GM12878 (cell line): ENCODE results near the gene ZNF618. TPM values are rescaled to one million over a fixed set of nuclear protein-coding genes. Genes with fewer than 3 reads are reported as not detected.

Experiments
- ATAC-seq: fragments of 200-7000 bp; cut with Tn5 transposase; 3 replicates; pipeline ENCODE4 v1.9.1; 2020; ENCODE audit warnings: mild to moderate bottlenecking, moderate library complexity
- BruUV-seq: library from RNA; stranded (reverse); fragments of 400-500 nt; replicated peaks from 2 replicates; lab custom pipeline; 2021; lab: Mats Ljungman, UMichigan
- CTCF ChIA-PET: fragments of 300-600 bp; sonication (Branson Sonifier 250); formaldehyde crosslinking; extraction: SDS; loops from one replicate; lab custom pipeline; 2021; ENCODE audit warnings: inconsistent platforms; lab: Yijun Ruan, JAX
- POLR2A ChIA-PET: fragments of 350-600 bp; formaldehyde crosslinking; extraction: SDS; loops from one replicate; lab custom pipeline; 2021; ENCODE audit warnings: inconsistent platforms; lab: Charles Lee
- RAD21 ChIA-PET: fragments of 300-600 bp; sonication (Branson Sonifier 250); formaldehyde crosslinking; loops from one replicate; lab custom pipeline; 2023; ENCODE audit warnings: antibody characterized with exemption; ENCODE audit not compliant: unreplicated experiment; lab: Charles Lee
- SMC1A ChIA-PET: fragments of 300-600 bp; sonication (Branson Sonifier 250); formaldehyde crosslinking; loops from one replicate; lab custom pipeline; 2023; ENCODE audit not compliant: unreplicated experiment, uncharacterized antibody; lab: Charles Lee
- DNase-seq: peaks from one replicate; pipeline ENCODE4 v3.0.0-alpha.2; 2011; ENCODE audit warnings: low read depth, low spot score
- FAIRE-seq: peaks from 3 replicates; lab custom pipeline; 2011; peaks lifted over from hg19 to GRCh38; lab: Jason Lieb, UNC
- H2AFZ ChIP-seq: 2 replicates; pipeline ENCODE4 v1.6.0; 2011; ENCODE audit warnings: low read depth, low read length, control low read depth; ENCODE audit not compliant: control insufficient read depth
- H3K27ac ChIP-seq: 2 replicates; pipeline ENCODE4 v1.5.1; 2011; ENCODE audit warnings: control low read depth; ENCODE audit not compliant: control insufficient read depth, insufficient read depth
- H3K27me3 ChIP-seq, 2 experiments: replicated peaks in 1 of 2; 2 replicates each; pipeline versions ENCODE4 v1.6.0 to v1.6.1; 2011; ENCODE audit warnings: low read length in 1 of 2; ENCODE audit not compliant: control insufficient read depth in 2 of 2, insufficient read depth in 2 of 2
- H3K36me3 ChIP-seq, 2 experiments: 2 replicates each; pipeline ENCODE4 v1.5.1; 2011; ENCODE audit warnings: low read length in 1 of 2; ENCODE audit not compliant: control insufficient read depth in 2 of 2, insufficient read depth in 2 of 2
- H3K4me1 ChIP-seq: 2 replicates; pipeline ENCODE4 v1.6.1; 2011; ENCODE audit warnings: mild to moderate bottlenecking, low read length, moderate library complexity, mixed read lengths; ENCODE audit not compliant: control insufficient read depth, insufficient read depth
- H3K4me2 ChIP-seq: 2 replicates; pipeline ENCODE4 v1.6.0; 2011; ENCODE audit warnings: control low read depth; ENCODE audit not compliant: control insufficient read depth, insufficient read depth
- H3K4me3 ChIP-seq: fragments of 200-600 bp; sonication (generic); 2 replicates; pipeline ENCODE4 v1.5.1; 2016
- H3K79me2 ChIP-seq: 2 replicates; pipeline ENCODE4 v1.6.0; 2011; ENCODE audit warnings: low read length; ENCODE audit not compliant: control insufficient read depth, insufficient read depth
- H3K9ac ChIP-seq: 2 replicates; pipeline ENCODE4 v1.8.0; 2011; ENCODE audit warnings: low read length, control low read depth, mixed read lengths; ENCODE audit not compliant: control insufficient read depth, insufficient read depth
- H3K9me3 ChIP-seq: replicated peaks from 3 replicates; pipeline ENCODE4 v1.5.1; 2011; ENCODE audit warnings: mild to moderate bottlenecking, low read length; ENCODE audit not compliant: control insufficient read depth, insufficient read depth
- H4K20me1 ChIP-seq: 2 replicates; pipeline ENCODE4 v1.6.0; 2011; ENCODE audit not compliant: control insufficient read depth, insufficient read depth
- ATF3 ChIP-seq: IDR thresholded peaks from 2 replicates; pipeline ENCODE4 v1.6.1; 2011; ENCODE audit warnings: low read depth, mild to moderate bottlenecking, low read length, moderate library complexity, borderline replicate concordance; ENCODE audit errors: extremely low read depth
- BHLHE40 ChIP-seq, 2 experiments: fragments of 450-650 bp in 1 of 2; IDR thresholded peaks; 2 replicates each; pipeline ENCODE4 v1.6.1; 2011 to 2017; ENCODE audit warnings: low read depth in 2 of 2, borderline replicate concordance in 1 of 2, improper control_type of control experiment in 1 of 2, low read length in 1 of 2, mild to moderate bottlenecking in 1 of 2
- CBX5 ChIP-seq: sonication (generic); IDR thresholded peaks from 2 replicates; pipeline ENCODE4 v1.6.1; 2016; ENCODE audit warnings: low read depth, moderate library complexity, mild to moderate bottlenecking, inconsistent platforms
- EZH2 ChIP-seq: IDR thresholded peaks from 2 replicates; pipeline ENCODE4 v1.6.1; 2012; ENCODE audit warnings: low read depth, mild to moderate bottlenecking, control low read depth, inconsistent platforms, low read length, borderline replicate concordance; ENCODE audit not compliant: control insufficient read depth
- NFYB ChIP-seq: IDR thresholded peaks from 2 replicates; pipeline ENCODE4 v1.6.1; 2011; ENCODE audit warnings: low read depth, mild to moderate bottlenecking, low read length, improper control_type of control experiment, moderate library complexity; ENCODE audit not compliant: insufficient read depth
- NR2F1 ChIP-seq: fragments of 450-650 bp; conservative IDR thresholded peaks from 2 replicates; pipeline ENCODE4 v1.6.1; 2017; ENCODE audit warnings: mild to moderate bottlenecking
- PML ChIP-seq: IDR thresholded peaks from 2 replicates; pipeline ENCODE4 v1.6.1; 2012; ENCODE audit warnings: low read length, inconsistent platforms
- POU2F2 ChIP-seq: IDR thresholded peaks from 3 replicates; pipeline ENCODE4 v1.6.1; 2011; ENCODE audit warnings: low read depth, mild to moderate bottlenecking, low read length, borderline replicate concordance
- RBBP5 ChIP-seq: fragments of 200-600 bp; sonication (generic); conservative IDR thresholded peaks from 2 replicates; pipeline ENCODE4 v1.6.1; 2016
- RUNX3 ChIP-seq: IDR thresholded peaks from 2 replicates; pipeline ENCODE4 v1.6.1; 2012; ENCODE audit warnings: low read length, inconsistent platforms
- SKIL ChIP-seq: fragments of 450-650 bp; IDR thresholded peaks from 2 replicates; pipeline ENCODE4 v1.6.1; 2017; ENCODE audit warnings: mild to moderate bottlenecking, low read depth, inconsistent platforms; ENCODE audit not compliant: poor library complexity, severe bottlenecking
- SMC3 ChIP-seq: IDR thresholded peaks from 2 replicates; pipeline ENCODE4 v1.6.1; 2011; ENCODE audit warnings: low read length, improper control_type of control experiment, borderline replicate concordance
- TBL1XR1 ChIP-seq: IDR thresholded peaks from 2 replicates; pipeline ENCODE4 v1.6.1; 2012; ENCODE audit warnings: low read depth, low read length, improper control_type of control experiment
- WGBS: methylation state at CpG from one replicate; pipeline ENCODE4 v1.1.6; 2016; ENCODE audit warnings: low lambda C conversion rate; ENCODE audit not compliant: insufficient replicate concordance, insufficient coverage; ENCODE audit errors: missing lambda C conversion rate; 5-methylcytosine and 5-hydroxymethylcytosine counted together
- in situ Hi-C: fragments of 300-500 bp; cut with MboI; formaldehyde crosslinking; loops from 9 replicates; pipeline ENCODE4 v1.14.3; 2018; ENCODE audit warnings: mixed read lengths
- intact Hi-C: fragments of 100-400 bp; cut with micrococcal nuclease; formaldehyde crosslinking; loops from one replicate; pipeline ENCODE4 v1.14.2; 2022; ENCODE audit not compliant: unreplicated experiment
- polyA plus RNA-seq, 11 experiments: library from polyadenylated mRNA; depleted of rRNA in 4 of 11; unstranded in 6 of 11; stranded (reverse) in 5 of 11; fragments of >200 nt; fragmentation: Nextera tagmentation in 4 of 11; fragmentation: Illumina TruSeq in 1 of 11; extraction: Ambion mirVana in 4 of 11; extraction: Trizol in 1 of 11; gene quantifications; 1 replicate in 1 of 11; 2 replicates in 10 of 11; pipeline versions ENCODE4 v1.2.1 to v1.2.3, GENCODE V29; 2011 to 2016; ENCODE audit warnings: inconsistent platforms in 2 of 11, missing spikeins in 2 of 11, low read depth in 1 of 11
- total RNA-seq, 4 experiments: library from RNA; depleted of rRNA in 3 of 4; stranded (reverse); fragments of >200 nt in 3 of 4; fragmentation: Illumina TruSeq in 1 of 4; extraction: Trizol in 1 of 4; gene quantifications; 2 replicates each; pipeline versions ENCODE4 v1.2.1 to v1.2.3, GENCODE V29; 2013 to 2021
- TF ChIP-seq, protein P1 (sequence below): IDR thresholded peaks from 2 replicates; pipeline ENCODE4 v1.6.1; 2011; ENCODE audit warnings: borderline replicate concordance, low read depth, mild to moderate bottlenecking, moderate library complexity, low read length; ENCODE audit not compliant: insufficient read depth, poor library complexity, severe bottlenecking

Gene ZNF618
- total and polyA plus RNA-seq, 10 of the 15 experiments (the other 5 are each of a cell fraction or from before 2014, with no cell fraction given): 0.01 to 0.24 (median 0.06) TPM; not detected in 2

- TF ChIP-seq CBX5: no peak
- TF ChIP-seq POU2F2: no peak
- no peak for TF ChIP-seq NR2F1
- TF ChIP-seq BHLHE40 (IDR thresholded peaks at IDR 0.05; ENCODE audit: borderline replicate concordance in 1 of 2, low read depth in 2 of 2, low read length in 1 of 2): no peak
Observed at GRCh38 chr9:113876993-113877368, 872 bp downstream of the ZNF618 start (continued).

DNA sequence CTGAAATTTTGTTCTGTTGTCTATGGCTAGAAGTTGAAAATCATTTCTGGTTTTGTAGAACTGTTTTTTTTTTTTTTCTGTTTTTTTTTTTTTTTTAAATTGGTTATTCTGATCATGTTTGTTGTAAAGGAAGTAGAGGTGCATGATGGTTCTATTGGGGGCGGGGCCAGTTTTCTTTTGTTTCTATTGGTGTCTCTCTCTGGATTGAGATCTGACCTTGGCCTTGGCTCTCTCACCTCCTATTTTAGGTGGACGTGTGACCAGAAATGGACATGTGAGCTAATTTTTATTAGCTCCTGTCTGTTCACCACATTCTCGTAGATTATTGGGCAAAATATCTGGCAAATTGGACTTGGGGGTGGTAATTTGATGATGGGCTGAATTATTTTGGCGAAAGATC is 3.2 kb downstream of the ZNF618 start:
- 23% methylated on average over 4 of the region's 4 CpGs for WGBS
- Histone ChIP-seq H3K27me3 (peaks cover 0 to 4% of the 10 kb centered on the region in 2 experiments; a peak in 2 of 4 replicates), H2AFZ (no peak overlapping the region), H3K4me2 (no peak overlapping the region), H3K9me3 (no peaks in the 10 kb centered on the region), H4K20me1 (no peaks in the 10 kb centered on the region), H3K36me3 (no peaks in the 10 kb centered on the region), H3K27ac (no peak overlapping the region), H3K79me2 (no peaks in the 10 kb centered on the region), H3K4me1 (no peaks in the 10 kb centered on the region), H3K9ac (no peak overlapping the region), H3K4me3 (no peak overlapping the region)
- no peak for TF ChIP-seq PML
- no peak for TF ChIP-seq RBBP5
- TF ChIP-seq, protein P1, sequence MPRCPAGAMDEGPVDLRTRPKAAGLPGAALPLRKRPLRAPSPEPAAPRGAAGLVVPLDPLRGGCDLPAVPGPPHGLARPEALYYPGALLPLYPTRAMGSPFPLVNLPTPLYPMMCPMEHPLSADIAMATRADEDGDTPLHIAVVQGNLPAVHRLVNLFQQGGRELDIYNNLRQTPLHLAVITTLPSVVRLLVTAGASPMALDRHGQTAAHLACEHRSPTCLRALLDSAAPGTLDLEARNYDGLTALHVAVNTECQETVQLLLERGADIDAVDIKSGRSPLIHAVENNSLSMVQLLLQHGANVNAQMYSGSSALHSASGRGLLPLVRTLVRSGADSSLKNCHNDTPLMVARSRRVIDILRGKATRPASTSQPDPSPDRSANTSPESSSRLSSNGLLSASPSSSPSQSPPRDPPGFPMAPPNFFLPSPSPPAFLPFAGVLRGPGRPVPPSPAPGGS: no peak
- no peak for TF ChIP-seq EZH2
- TF ChIP-seq SKIL: no peak
- TF ChIP-seq SMC3: no peak
- TF ChIP-seq ATF3: no peak
- TF ChIP-seq RUNX3: no peak
- TF ChIP-seq TBL1XR1: no peak
- TF ChIP-seq NFYB: no peak
- FAIRE-seq: no peak
- intact Hi-C loops (no loop called here), in situ Hi-C loops (no loop called here)
- ATAC-seq: no peak
- DNase-seq: no peak
- no TSS peak for BruUV-seq
- ChIA-PET CTCF (interaction anchor here (0.7 kb wide), 1 partner anchor 1800 kb away, joined by 3 read pairs; no protein-coding TSS in a partner anchor), POLR2A (no interaction called here), SMC1A (interaction anchor here (1.1 kb wide), 1 partner anchor 37 kb away, joined by 4 read pairs; no protein-coding TSS in a partner anchor), RAD21 (interaction anchor here (1.3 kb wide), 1 partner anchor 50 kb away, joined by 3 read pairs; no protein-coding TSS in a partner anchor)
